Lower leg skin (tissue), 3 donors: ENCODE data around the gene OR12D3.

Source experiments
- CTCF ChIP-seq, 3 donors: fragments of 450-650 bp; IDR thresholded peaks; one replicate each; pipeline ENCODE4 v1.5.1; 2016; ENCODE audit warnings: antibody characterized with exemption in 3 of 3, mild to moderate bottlenecking in 3 of 3, moderate library complexity in 2 of 3
- POLR2A ChIP-seq, 2 donors: fragments of 450-650 bp; IDR thresholded peaks; one replicate each; pipeline ENCODE4 v1.6.1; 2016 to 2017; ENCODE audit warnings: antibody characterized with exemption in 2 of 2, mild to moderate bottlenecking in 1 of 2, moderate library complexity in 1 of 2

- TF ChIP-seq CTCF (IDR thresholded peaks at IDR 0.05) = no peak
- no peak for TF ChIP-seq POLR2A (IDR thresholded peaks at IDR 0.05)
Measured at GRCh38 chr6:29354980-29355379, 20.1 kb downstream of the OR12D3 start.
